Stimulated activated CD8-positive, alpha-beta memory T cell treated with anti-CD3 and anti-CD28 coated beads, Interleukin-4, amount 100 ng/mL, for 1 hour (primary cell): ENCODE results near the gene SELENOM.
"Not testable (repeated sequence)": the region's sequence is repeated elsewhere in the genome, so short reads cannot be mapped to it uniquely, and the experiment has no call there.

ENCODE experiments used
- DNase-seq, 2 donors: peaks; one replicate each; pipeline ENCODE4 v3.0.0-alpha.2; 2020; ENCODE audit warnings: low read depth in 2 of 2, low spot score in 1 of 2

The SELENOM gene

GRCh38 chr22:31133911-31134310 is 26.5 kb upstream of the SELENOM start:
- DNase-seq = no peak

DNA sequence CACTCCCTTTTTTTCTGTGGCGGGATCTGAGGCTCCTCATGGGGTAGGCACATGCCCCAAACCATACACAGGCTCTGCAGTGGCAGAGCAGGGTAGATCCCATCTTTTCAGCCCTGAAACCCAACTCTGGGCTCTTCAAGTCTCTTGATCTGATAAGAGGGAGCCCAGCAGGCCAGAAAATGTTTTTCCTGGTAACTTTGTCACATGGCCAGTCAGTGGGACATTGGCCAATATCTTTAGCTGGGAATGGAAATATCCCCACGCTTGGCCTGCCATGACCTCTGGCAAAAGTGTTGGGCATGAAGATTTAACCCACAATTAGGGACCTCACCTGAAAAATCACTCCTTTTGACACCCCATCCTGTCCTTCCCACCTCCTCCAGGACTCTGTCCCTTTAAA is 23.5 kb upstream of the SELENOM start:
- DNase-seq = no peak

- no peak for DNase-seq
These were observed 20.8 kb upstream of the SELENOM start for GRCh38 chr22:31128156-31128555.

DNA sequence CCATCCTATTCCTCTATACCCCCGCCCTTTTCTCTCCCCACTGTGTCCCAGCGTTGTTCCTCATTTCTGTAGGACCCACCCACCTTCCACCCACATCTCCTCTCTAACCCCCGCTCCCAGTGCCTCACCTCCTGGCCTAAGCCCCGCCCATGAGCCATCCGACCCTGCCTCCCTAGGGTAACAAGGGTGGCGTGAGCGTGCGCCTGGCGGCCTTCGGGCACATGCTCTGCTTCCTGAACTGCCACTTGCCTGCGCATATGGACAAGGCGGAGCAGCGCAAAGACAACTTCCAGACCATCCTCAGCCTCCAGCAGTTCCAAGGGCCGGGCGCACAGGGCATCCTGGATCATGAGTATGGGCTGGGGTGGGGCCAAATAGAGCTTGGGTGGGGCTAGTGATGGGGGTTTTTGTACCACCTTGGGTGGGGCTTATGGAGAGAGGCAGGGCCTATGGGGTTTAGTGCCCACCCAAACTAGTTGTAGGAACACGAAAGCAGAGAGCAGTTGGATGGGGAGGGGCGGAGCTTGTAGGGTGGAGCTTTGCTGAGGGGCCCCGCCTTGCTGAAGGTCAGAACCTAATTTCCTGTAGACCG is 19.9 kb upstream of the SELENOM start:
- DNase-seq = no peak

GRCh38 chr22:31126869-31127175 is 19.5 kb upstream of the SELENOM start:
- no peak for DNase-seq

DNA sequence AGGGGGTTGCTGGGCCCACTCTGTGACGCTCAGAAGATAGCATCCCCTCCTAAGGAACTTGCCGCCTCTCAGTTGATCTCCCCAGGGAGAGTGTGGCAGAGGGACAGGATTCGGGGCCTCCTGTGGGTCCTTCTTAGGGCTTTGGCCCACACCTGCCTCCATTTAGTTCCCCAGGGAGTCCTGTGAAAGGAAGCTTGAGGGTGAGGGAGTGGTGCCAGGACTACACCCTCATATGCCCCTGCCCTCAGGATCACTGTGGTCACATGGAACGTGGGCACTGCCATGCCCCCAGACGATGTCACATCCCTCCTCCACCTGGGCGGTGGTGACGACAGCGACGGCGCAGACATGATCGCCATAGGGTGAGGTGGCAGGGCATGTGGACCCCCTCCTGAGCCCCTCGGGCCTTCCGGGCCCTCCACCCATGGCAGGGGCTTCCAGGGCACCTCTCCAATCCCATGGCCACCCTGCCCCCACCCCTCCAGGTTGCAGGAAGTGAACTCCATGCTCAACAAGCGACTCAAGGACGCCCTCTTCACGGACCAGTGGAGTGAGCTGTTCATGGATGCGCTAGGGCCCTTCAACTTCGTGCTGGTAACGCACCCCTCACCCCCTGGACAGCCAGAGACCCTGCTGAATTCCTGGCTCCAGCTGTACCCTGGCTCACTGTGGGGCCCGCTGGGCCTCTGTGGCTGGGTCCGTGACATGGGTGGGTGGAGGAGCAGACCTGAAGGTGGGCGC is 18.9 kb upstream of the SELENOM start:
- DNase-seq = no peak

- no peak for DNase-seq
These were observed 18.3 kb upstream of the SELENOM start for GRCh38 chr22:31125521-31126117.

- DNase-seq = no peak
These were observed 17.6 kb upstream of the SELENOM start for GRCh38 chr22:31124811-31125465.

DNA sequence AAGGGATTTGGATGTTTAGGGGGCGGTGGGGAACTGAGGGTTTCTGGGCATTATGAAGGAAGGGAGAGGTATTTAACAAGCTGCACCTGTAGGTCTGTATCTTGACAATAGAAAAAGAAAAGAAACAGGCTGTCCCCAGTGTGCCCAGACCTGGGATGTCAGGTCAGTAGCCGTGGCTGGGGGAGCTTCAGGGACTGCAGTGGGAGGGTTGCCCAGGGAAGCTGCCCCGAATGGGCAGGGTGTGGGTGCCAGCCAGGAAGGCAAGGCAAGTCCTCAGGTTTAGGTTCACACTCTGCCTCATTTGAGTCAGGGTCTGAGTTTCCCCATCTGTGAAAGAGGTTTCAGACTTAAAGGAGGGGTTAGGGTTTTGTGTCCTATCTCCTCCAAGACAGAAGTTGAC is 16.9 kb upstream of the SELENOM start:
- no peak for DNase-seq

DNA sequence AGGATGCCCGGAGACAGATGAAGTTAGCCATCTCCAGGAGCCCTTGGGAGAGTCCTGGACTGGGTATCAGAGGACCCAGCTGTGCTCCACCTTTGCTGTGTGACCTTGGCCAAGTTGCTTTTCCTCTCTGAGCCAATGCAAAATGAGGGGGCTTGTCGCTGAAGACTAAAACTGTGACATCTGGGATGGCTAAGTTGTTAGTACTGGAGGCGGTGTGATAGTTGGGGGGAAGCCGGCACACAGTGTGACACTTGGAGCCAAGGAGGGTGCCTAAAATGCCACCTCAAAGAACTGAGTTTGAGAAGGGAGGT is 15.9 kb upstream of the SELENOM start:
- no peak for DNase-seq

DNA sequence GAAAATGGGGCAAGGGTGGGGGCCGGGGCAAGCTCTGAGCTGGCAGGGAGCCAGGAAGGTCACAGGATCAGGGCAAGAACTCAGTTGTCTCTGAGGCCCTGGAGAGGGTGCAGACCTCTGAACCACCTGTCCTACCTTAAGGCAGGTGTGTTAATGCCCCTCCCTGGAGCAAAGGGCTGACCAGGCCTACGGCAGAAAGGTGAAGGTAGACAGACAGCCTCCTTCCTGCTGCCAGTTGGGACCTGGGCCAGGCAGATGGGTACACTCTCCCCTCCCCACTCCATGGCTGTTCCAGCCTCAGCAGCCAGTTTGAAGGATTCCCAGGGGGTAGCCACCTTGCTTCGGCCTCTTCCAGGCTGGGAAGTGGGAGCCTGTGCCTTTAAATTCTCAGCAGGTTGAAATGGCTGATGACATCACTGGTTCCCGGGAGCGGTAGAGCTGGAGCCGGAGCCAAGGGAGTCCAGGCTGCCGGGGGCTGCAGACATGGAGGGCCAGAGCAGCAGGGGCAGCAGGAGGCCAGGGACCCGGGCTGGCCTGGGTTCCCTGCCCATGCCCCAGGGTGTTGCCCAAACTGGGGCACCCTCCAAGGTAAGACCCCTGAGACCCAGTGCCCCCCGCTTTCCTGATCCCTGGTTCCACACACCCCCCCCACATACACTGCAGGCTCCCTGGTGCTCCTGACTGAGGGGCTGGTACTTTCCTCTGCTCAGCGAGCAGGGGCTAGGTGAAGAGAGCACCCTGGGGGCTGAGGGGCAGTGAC is 15.3 kb upstream of the SELENOM start, which contains the start of gene INPP5J:
Gene INPP5J, plus strand, starts transcription at position 435 of the 760 bp plus-strand sequence. Its CDS starts 49 bp downstream, at position 484.
- no peak for DNase-seq

- DNase-seq = no peak
These were observed 14.8 kb upstream of the SELENOM start for GRCh38 chr22:31122196-31122531.

- DNase-seq = no peak
These were observed 14.0 kb upstream of the SELENOM start for GRCh38 chr22:31121403-31121802.

DNA sequence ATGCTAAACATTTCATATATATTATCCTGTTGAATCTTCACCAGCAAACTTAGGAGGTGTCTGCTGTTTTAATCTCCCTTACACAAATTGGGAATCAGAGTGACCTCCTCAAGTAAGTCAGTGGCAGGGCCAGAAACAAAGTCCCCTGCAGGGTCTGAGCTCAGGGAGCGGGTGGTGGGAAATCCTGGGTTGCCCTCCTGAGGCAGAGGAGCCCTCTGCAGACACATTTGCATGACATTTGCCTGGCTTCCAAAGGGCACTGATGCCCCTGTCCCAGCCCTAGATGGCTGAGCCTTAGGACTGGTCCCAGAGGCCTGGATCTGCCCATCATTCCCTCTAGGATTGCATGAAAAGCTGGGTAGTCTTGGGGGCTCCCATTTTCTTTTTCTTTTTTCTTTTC is 13.3 kb upstream of the SELENOM start:
- no peak for DNase-seq

DNA sequence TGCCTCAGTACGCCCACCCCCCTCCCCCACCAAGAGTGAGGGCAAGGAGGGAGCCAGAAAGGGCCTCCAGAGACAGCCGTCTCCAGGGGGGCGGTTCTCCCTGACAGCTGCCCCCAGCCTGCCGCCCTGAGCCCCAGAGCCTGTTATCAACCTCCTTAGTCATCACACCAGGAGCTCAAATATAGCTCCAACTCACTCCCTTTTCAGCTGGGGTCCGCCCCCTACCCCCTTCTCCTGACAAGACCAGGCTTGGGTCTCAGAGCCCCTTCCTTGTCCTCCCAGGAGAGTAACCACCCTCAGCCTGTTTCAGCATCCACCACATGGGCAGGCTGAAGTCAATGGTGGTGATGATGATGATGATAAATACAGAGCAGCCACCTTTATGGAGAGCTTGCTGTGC is 12.9 kb upstream of the SELENOM start:
- DNase-seq = no peak

- no peak for DNase-seq
These were observed 11.8 kb upstream of the SELENOM start for GRCh38 chr22:31119026-31119717.

GRCh38 chr22:31118046-31118820 is 10.9 kb upstream of the SELENOM start:
- DNase-seq = no peak

- DNase-seq = not testable (repeated sequence)
These were observed 5.3 kb upstream of the SELENOM start for GRCh38 chr22:31112547-31113091.

GRCh38 chr22:31107894-31108218 is 488 bp upstream of the SELENOM start:
- no peak for DNase-seq

- DNase-seq = no peak
These were observed 614 bp downstream of the SELENOM start for GRCh38 chr22:31106731-31107177.
